Loucy (cell line): ENCODE data around the gene RANGRF.

Source experiments
- H2AFZ ChIP-seq: fragments of 200-600 bp; sonication (generic); 2 replicates; pipeline ENCODE4 v1.6.0; 2016; ENCODE audit warnings: antibody characterized with exemption, mild to moderate bottlenecking, low read length, moderate library complexity
- H3F3A ChIP-seq: fragments of 200-600 bp; 2 replicates; pipeline ENCODE4 v1.6.0; 2016; ENCODE audit warnings: antibody characterized with exemption, low read depth, mild to moderate bottlenecking
- H3K27me3 ChIP-seq: fragments of 200-600 bp; sonication (generic); 2 replicates; pipeline ENCODE4 v1.6.1; 2014; ENCODE audit warnings: low read length, mild to moderate bottlenecking; ENCODE audit not compliant: insufficient read depth, poor library complexity, severe bottlenecking
- H3K36me3 ChIP-seq: fragments of 200-600 bp; sonication (generic); 2 replicates; pipeline ENCODE4 v1.6.1; 2016; ENCODE audit warnings: low read length; ENCODE audit not compliant: insufficient read depth
- H3K4me1 ChIP-seq: fragments of 200-600 bp; sonication (generic); 2 replicates; pipeline ENCODE4 v1.5.1; 2014; ENCODE audit warnings: low read length, mild to moderate bottlenecking; ENCODE audit not compliant: insufficient read depth, poor library complexity, severe bottlenecking
- H3K4me2 ChIP-seq: fragments of 200-600 bp; sonication (generic); 2 replicates; pipeline ENCODE4 v1.6.0; 2014; ENCODE audit warnings: antibody characterized with exemption, low read length, low read depth, mild to moderate bottlenecking; ENCODE audit not compliant: poor library complexity, severe bottlenecking
- H3K4me3 ChIP-seq: fragments of 200-600 bp; sonication (generic); 2 replicates; pipeline ENCODE4 v1.5.1; 2014; ENCODE audit warnings: low read length, mild to moderate bottlenecking, mixed read lengths; ENCODE audit not compliant: poor library complexity, severe bottlenecking
- H3K79me2 ChIP-seq: fragments of 200-600 bp; sonication (generic); 2 replicates; pipeline ENCODE4 v1.6.1; 2014; ENCODE audit warnings: low read length; ENCODE audit not compliant: insufficient read depth
- H3K9ac ChIP-seq: fragments of 200-600 bp; sonication (generic); 2 replicates; pipeline ENCODE4 v1.6.0; 2014; ENCODE audit warnings: mild to moderate bottlenecking, low read depth, low read length, moderate library complexity; ENCODE audit not compliant: poor library complexity, severe bottlenecking
- H3K9me2 ChIP-seq: fragments of 200-600 bp; sonication (generic); replicated peaks from 2 replicates; pipeline ENCODE4 v1.6.1; 2016; ENCODE audit warnings: low read depth, low read length, mixed read lengths
- H3K9me3 ChIP-seq: fragments of 200-600 bp; sonication (generic); 2 replicates; pipeline ENCODE4 v1.6.1; 2014; ENCODE audit warnings: mild to moderate bottlenecking, antibody characterized with exemption, low read length, low read depth; ENCODE audit not compliant: insufficient read depth
- H4K20me1 ChIP-seq: fragments of 200-600 bp; sonication (generic); 2 replicates; pipeline ENCODE4 v1.6.0; 2014; ENCODE audit warnings: antibody characterized with exemption, low read length, mild to moderate bottlenecking; ENCODE audit not compliant: insufficient read depth, poor library complexity, severe bottlenecking
- CTCF ChIP-seq: fragments of 200-600 bp; sonication (generic); conservative IDR thresholded peaks from 2 replicates; pipeline ENCODE4 v1.5.1; 2014; ENCODE audit warnings: mild to moderate bottlenecking, antibody characterized with exemption, low read length
- EZH2phosphoT487 ChIP-seq: fragments of 200-600 bp; IDR thresholded peaks from 2 replicates; pipeline ENCODE4 v1.6.1; 2018; ENCODE audit warnings: antibody characterized with exemption, mild to moderate bottlenecking, moderate library complexity, borderline replicate concordance

The RANGRF gene

GRCh38 chr17:8315764-8316217, 27.3 kb downstream of the RANGRF start:
- no peaks in the 10 kb centered on the region for H3K9me3 ChIP-seq
- H3K79me2 ChIP-seq, result no peaks in the 10 kb centered on the region
- no peak overlapping the region for H2AFZ ChIP-seq
- H3K9me2 ChIP-seq, result no peaks in the 10 kb centered on the region
- H3K4me2 ChIP-seq, result no peak overlapping the region
- H3K4me3 ChIP-seq, result no peak overlapping the region
- no peaks in the 10 kb centered on the region for H3F3A ChIP-seq
- no peaks in the 10 kb centered on the region for H4K20me1 ChIP-seq
- no peak overlapping the region for H3K9ac ChIP-seq
- no peak for TF ChIP-seq CTCF
- no peak for TF ChIP-seq EZH2phosphoT487
- no peaks in the 10 kb centered on the region for H3K4me1 ChIP-seq
- H3K36me3 ChIP-seq, result no peaks in the 10 kb centered on the region
- no peaks in the 10 kb centered on the region for H3K27me3 ChIP-seq

DNA sequence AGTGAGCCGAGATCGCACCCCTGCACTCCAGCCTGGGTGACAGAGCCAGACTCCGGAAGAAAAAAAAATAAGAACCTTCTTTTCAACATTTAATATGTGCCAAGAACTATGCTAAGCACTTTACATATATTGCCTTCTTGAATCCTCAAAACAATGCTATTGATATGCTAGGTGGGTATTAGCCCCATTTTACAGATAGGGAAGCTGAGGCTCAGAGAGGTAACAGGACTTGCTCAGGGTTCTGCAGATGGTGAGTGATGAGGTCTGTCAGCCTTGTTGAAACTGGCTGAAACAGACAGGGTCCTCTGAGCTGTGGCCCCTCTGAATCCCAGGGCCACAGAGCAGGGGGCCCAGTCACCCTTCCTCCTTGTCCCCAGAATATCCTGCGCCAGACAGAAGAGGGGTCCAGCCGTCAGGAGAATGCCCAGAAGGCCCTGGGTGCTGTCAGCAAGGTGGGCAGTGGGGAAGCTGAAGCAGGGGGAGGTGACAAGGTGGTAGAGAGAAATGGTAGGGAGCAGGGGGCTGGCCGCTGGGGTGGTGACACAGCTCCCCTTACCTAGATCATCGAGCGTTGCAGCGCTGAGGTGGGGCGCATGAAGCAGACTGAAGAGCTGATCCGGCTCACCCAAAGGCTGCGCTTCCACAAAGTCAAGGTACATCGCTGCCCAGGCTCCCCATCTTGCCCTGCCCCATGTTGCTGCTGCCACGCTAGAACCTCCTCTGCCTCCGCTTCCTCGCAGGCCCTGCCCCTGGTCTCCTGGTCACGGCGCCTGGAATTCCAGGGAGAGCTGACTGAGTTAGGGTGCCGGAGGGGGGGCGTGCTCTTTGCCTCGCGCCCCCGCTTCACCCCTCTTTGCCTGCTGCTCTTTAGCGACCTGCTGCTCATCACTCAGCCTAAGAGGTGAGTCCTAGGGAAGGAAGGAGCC, 29.8 kb downstream of the RANGRF start:
- H3K9me2 ChIP-seq, result no peaks in the 10 kb centered on the region
- H3F3A ChIP-seq, result no peaks in the 10 kb centered on the region
- no peak overlapping the region for H2AFZ ChIP-seq
- H3K4me3 ChIP-seq, result no peak overlapping the region
- H3K4me1 ChIP-seq, result no peaks in the 10 kb centered on the region
- no peaks in the 10 kb centered on the region for H3K27me3 ChIP-seq
- no peak overlapping the region for H3K9ac ChIP-seq
- H4K20me1 ChIP-seq, result no peaks in the 10 kb centered on the region
- no peaks in the 10 kb centered on the region for H3K36me3 ChIP-seq
- no peaks in the 10 kb centered on the region for H3K79me2 ChIP-seq
- H3K9me3 ChIP-seq, result no peaks in the 10 kb centered on the region
- no peak overlapping the region for H3K4me2 ChIP-seq
- no peak for TF ChIP-seq CTCF
- TF ChIP-seq EZH2phosphoT487, result no peak

GRCh38 chr17:8320262-8320661, 31.8 kb downstream of the RANGRF start:
- no peak for TF ChIP-seq CTCF
- no peak for TF ChIP-seq EZH2phosphoT487
- Histone ChIP-seq H3K9ac (no peak overlapping the region), H2AFZ (no peak overlapping the region), H3K9me2 (no peaks in the 10 kb centered on the region), H3F3A (no peaks in the 10 kb centered on the region), H3K79me2 (no peaks in the 10 kb centered on the region), H3K4me2 (no peak overlapping the region), H3K27me3 (no peaks in the 10 kb centered on the region), H3K36me3 (no peaks in the 10 kb centered on the region), H3K9me3 (no peaks in the 10 kb centered on the region), H3K4me1 (no peaks in the 10 kb centered on the region), H4K20me1 (no peaks in the 10 kb centered on the region), H3K4me3 (no peak overlapping the region)
